Lower leg skin (tissue), 3 donors: ENCODE results near the gene EFCAB12.
"Not testable (repeated sequence)": the region's sequence is repeated elsewhere in the genome, so short reads cannot be mapped to it uniquely, and the experiment has no call there.

Experiments used
- POLR2A ChIP-seq, 2 donors: fragments of 450-650 bp; IDR thresholded peaks; one replicate each; pipeline ENCODE4 v1.6.1; 2016 to 2017; ENCODE audit warnings: antibody characterized with exemption in 2 of 2, mild to moderate bottlenecking in 1 of 2, moderate library complexity in 1 of 2
- TF ChIP-seq, protein P1 (sequence below), 3 donors: fragments of 450-650 bp; IDR thresholded peaks; one replicate each; pipeline ENCODE4 v1.5.1; 2016; ENCODE audit warnings: antibody characterized with exemption in 3 of 3, mild to moderate bottlenecking in 3 of 3, moderate library complexity in 2 of 3

DNA sequence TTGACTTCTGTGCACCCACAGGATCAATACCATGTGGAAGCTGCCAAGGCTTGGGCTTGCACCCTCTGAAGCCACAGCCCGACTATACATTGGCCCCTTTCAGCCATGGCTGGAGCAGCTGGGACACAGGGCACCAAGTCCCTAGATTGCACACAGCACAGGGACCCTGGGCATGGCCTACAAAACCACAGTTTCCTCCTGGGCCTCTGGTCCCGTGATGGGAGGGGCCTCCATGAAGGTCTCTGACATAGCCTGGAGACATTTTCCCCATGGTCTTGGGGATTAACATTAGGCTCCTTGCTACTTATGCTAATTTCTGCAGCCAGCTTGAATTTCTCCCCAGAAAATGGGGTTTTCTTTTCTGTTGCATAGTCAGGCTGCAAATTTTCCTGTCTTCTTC lies 63.6 kb downstream of the EFCAB12 start:
- TF ChIP-seq POLR2A (IDR thresholded peaks at IDR 0.05) = not testable (repeated sequence)
- TF ChIP-seq, protein P1, sequence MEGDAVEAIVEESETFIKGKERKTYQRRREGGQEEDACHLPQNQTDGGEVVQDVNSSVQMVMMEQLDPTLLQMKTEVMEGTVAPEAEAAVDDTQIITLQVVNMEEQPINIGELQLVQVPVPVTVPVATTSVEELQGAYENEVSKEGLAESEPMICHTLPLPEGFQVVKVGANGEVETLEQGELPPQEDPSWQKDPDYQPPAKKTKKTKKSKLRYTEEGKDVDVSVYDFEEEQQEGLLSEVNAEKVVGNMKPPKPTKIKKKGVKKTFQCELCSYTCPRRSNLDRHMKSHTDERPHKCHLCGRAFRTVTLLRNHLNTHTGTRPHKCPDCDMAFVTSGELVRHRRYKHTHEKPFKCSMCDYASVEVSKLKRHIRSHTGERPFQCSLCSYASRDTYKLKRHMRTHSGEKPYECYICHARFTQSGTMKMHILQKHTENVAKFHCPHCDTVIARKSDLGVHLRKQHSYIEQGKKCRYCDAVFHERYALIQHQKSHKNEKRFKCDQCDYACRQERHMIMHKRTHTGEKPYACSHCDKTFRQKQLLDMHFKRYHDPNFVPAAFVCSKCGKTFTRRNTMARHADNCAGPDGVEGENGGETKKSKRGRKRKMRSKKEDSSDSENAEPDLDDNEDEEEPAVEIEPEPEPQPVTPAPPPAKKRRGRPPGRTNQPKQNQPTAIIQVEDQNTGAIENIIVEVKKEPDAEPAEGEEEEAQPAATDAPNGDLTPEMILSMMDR (IDR thresholded peaks at IDR 0.05) = not testable (repeated sequence)
